Measurements from ENCODE around the gene PBLD.

Gene PBLD

DNA sequence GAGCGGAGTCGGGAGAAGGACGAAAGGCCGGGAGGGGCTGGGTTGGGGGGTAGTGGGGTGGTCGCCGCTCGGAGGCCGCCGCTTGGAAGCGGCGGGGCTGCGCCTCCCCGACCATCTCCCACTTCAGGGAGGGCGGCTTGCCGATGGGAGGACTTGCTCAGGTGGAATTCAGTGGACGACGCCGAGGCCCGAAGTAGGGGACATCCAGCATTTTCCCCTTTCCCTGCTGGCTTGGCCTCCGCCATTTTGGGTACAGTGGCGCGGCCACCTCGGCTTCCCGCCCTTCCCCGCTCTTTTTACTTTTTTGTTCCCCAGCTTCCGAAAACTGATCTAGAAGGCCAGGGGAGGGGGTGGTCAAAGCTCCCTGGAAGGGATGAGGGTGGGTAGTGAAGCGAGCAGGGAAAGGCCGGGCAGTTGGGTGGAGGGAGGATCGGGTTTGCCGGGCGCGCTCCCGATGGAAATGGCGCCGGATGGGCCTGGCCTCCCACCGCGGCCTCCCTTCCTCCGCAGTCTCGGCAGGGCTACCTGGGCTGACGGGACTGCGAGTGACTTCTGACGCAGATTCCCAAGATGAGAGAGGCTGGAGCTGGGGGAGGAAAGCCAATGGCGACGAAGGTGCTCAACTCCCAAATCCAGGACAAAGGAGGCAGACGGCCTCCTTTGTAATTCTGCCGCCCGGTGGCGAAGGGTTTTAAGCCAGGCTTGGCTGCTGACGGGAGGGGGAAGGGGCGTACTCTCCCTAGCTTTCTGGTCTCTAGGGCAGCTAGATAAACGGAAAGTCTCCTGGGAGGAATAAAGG is at the start of gene PBLD:
TSS of gene PBLD (minus strand) at position 670 of the 799 bp plus-strand sequence. CDS start 26,084 bp downstream, outside the sequence.
- in situ Hi-C loops (cut with HindIII; ENCODE audit: low pct_ligation_motif_present, low sequenced_read_pairs): no loop called here
- peak within 1 kb of the TSS; percentile 88 for H3K4me3 ChIP-seq (ENCODE audit: low read depth, low read length)
- peak; percentile 61 for DNase-seq
- H3K27me3 ChIP-seq (replicated peaks): no peaks in the 10 kb centered on the region
- peaks cover 6% of the 10 kb centered on the region for H3K36me3 ChIP-seq (replicated peaks)
- peak within 1 kb of the TSS; percentile 95 for H3K27ac ChIP-seq
- peak; percentile 72 for TF ChIP-seq CTCF (IDR thresholded peaks at IDR 0.05; ENCODE audit: low read depth, low read length, missing control alignments)

- no peak overlapping the region for H3K27ac ChIP-seq
- in situ Hi-C loops (cut with HindIII; ENCODE audit: low pct_ligation_motif_present, low sequenced_read_pairs): no loop called here
- peaks cover 28% of the 10 kb centered on the region for H3K36me3 ChIP-seq (replicated peaks)
- no peaks in the 10 kb centered on the region for H3K27me3 ChIP-seq (replicated peaks)
- no peak for DNase-seq
- no peak for TF ChIP-seq CTCF (IDR thresholded peaks at IDR 0.05; ENCODE audit: low read depth, low read length, missing control alignments)
- H3K4me3 ChIP-seq (ENCODE audit: low read depth, low read length): no peak overlapping the region
Observed at GRCh38 chr10:68371604-68372003, 38.9 kb upstream of the PBLD start.

- in situ Hi-C loops (cut with HindIII; ENCODE audit: low pct_ligation_motif_present, low sequenced_read_pairs): no loop called here
- H3K36me3 ChIP-seq (replicated peaks): peaks cover 21% of the 10 kb centered on the region
- no peak for DNase-seq
Observed at GRCh38 chr10:68367121-68367520, 34.4 kb upstream of the PBLD start.

GRCh38 chr10:68366600-68366999 is 33.9 kb upstream of the PBLD start:
- Histone ChIP-seq H3K27ac (no peak overlapping the region), H3K4me3 (ENCODE audit: low read depth, low read length) (no peak overlapping the region), H3K36me3 (replicated peaks) (peaks cover 19% of the 10 kb centered on the region), H3K27me3 (replicated peaks) (no peaks in the 10 kb centered on the region)
- DNase-seq: no peak
- no peak for TF ChIP-seq CTCF (IDR thresholded peaks at IDR 0.05; ENCODE audit: low read depth, low read length, missing control alignments)
- in situ Hi-C loops (cut with HindIII; ENCODE audit: low pct_ligation_motif_present, low sequenced_read_pairs): no loop called here

More at GRCh38 chr10:68367121-68367520, 34.4 kb upstream of the PBLD start:
- H3K27me3 ChIP-seq (replicated peaks): no peaks in the 10 kb centered on the region
- no peak overlapping the region for H3K4me3 ChIP-seq (ENCODE audit: low read depth, low read length)
- H3K27ac ChIP-seq: no peak overlapping the region
- no peak for TF ChIP-seq CTCF (IDR thresholded peaks at IDR 0.05; ENCODE audit: low read depth, low read length, missing control alignments)

- Histone ChIP-seq H3K27me3 (replicated peaks) (no peaks in the 10 kb centered on the region), H3K36me3 (replicated peaks) (peaks cover 25% of the 10 kb centered on the region), H3K27ac (no peak overlapping the region), H3K4me3 (ENCODE audit: low read depth, low read length) (no peak overlapping the region)
- TF ChIP-seq CTCF (IDR thresholded peaks at IDR 0.05; ENCODE audit: low read depth, low read length, missing control alignments): no peak
- in situ Hi-C loops (cut with HindIII; ENCODE audit: low pct_ligation_motif_present, low sequenced_read_pairs): no loop called here
- DNase-seq: no peak
Observed at GRCh38 chr10:68365611-68366010, 32.9 kb upstream of the PBLD start.
